Astrocyte (in vitro differentiated cells and primary cell): Measurements from ENCODE around the gene FNDC3B. TPM values are rescaled to one million over a fixed set of nuclear protein-coding genes. Genes with fewer than 3 reads are reported as not detected.

ENCODE experiments used
- DNase-seq: peaks from one replicate; pipeline ENCODE4 v3.0.0-alpha.2; 2010; ENCODE audit warnings: low read depth
- FAIRE-seq: peaks from 2 replicates; lab custom pipeline; 2011; peaks lifted over from hg19 to GRCh38; lab: Jason Lieb, UNC
- H2AFZ ChIP-seq: 2 replicates; pipeline ENCODE4 v1.6.0; 2012; ENCODE audit warnings: low read depth, low read length, inconsistent platforms
- H3K27ac ChIP-seq: 2 replicates; pipeline ENCODE4 v1.5.1; 2011; ENCODE audit warnings: low read depth, low read length, inconsistent platforms
- H3K27me3 ChIP-seq: 2 replicates; pipeline ENCODE4 v1.6.0; 2011; ENCODE audit warnings: low read length, inconsistent platforms; ENCODE audit not compliant: insufficient read depth
- H3K36me3 ChIP-seq: 2 replicates; pipeline ENCODE4 v1.5.1; 2011; ENCODE audit warnings: low read length, inconsistent platforms; ENCODE audit not compliant: insufficient read depth
- H3K4me1 ChIP-seq: 2 replicates; pipeline ENCODE4 v1.5.1; 2011; ENCODE audit warnings: low read length, inconsistent platforms; ENCODE audit not compliant: insufficient read depth
- H3K4me2 ChIP-seq: 2 replicates; pipeline ENCODE4 v1.6.0; 2012; ENCODE audit warnings: low read length, inconsistent platforms
- H3K4me3 ChIP-seq: 2 replicates; pipeline ENCODE4 v1.5.1; 2011; ENCODE audit warnings: low read depth, mild to moderate bottlenecking, low read length, inconsistent platforms; ENCODE audit not compliant: insufficient read depth
- H3K79me2 ChIP-seq: 2 replicates; pipeline ENCODE4 v1.6.0; 2012; ENCODE audit warnings: mild to moderate bottlenecking, low read length, inconsistent platforms; ENCODE audit not compliant: insufficient read depth
- H3K9ac ChIP-seq: 2 replicates; pipeline ENCODE4 v1.6.0; 2012; ENCODE audit warnings: mild to moderate bottlenecking, low read length, inconsistent platforms
- H3K9me3 ChIP-seq: 2 replicates; pipeline ENCODE4 v1.5.1; 2012; ENCODE audit warnings: low read depth, mild to moderate bottlenecking, low read length, inconsistent platforms; ENCODE audit not compliant: insufficient read depth
- H4K20me1 ChIP-seq: 2 replicates; pipeline ENCODE4 v1.6.0; 2012; ENCODE audit warnings: low read length, inconsistent platforms; ENCODE audit not compliant: insufficient read depth
- H3K27ac Mint-ChIP-seq: one replicate; pipeline ENCODE4 v1.8.0; 2021; ENCODE audit warnings: mild to moderate bottlenecking, mixed read lengths; ENCODE audit not compliant: unreplicated experiment
- H3K27me3 Mint-ChIP-seq: one replicate; pipeline ENCODE4 v1.8.0; 2021; ENCODE audit warnings: low read depth, mixed read lengths; ENCODE audit not compliant: unreplicated experiment
- H3K36me3 Mint-ChIP-seq: one replicate; pipeline ENCODE4 v1.8.0; 2021; ENCODE audit warnings: low read depth, mixed read lengths; ENCODE audit not compliant: unreplicated experiment
- H3K4me1 Mint-ChIP-seq: one replicate; pipeline ENCODE4 v1.8.0; 2021; ENCODE audit warnings: low read depth, mixed read lengths; ENCODE audit not compliant: unreplicated experiment
- H3K4me3 Mint-ChIP-seq: one replicate; pipeline ENCODE4 v1.8.0; 2021; ENCODE audit warnings: mild to moderate bottlenecking, moderate library complexity, mixed read lengths; ENCODE audit not compliant: unreplicated experiment
- H3K9me3 Mint-ChIP-seq: one replicate; pipeline ENCODE4 v1.8.0; 2021; ENCODE audit warnings: mild to moderate bottlenecking, mixed read lengths; ENCODE audit not compliant: unreplicated experiment
- EZH2 ChIP-seq: IDR thresholded peaks from 2 replicates; pipeline ENCODE4 v1.6.1; 2012; ENCODE audit warnings: mild to moderate bottlenecking, low read length, inconsistent platforms; ENCODE audit not compliant: insufficient read depth
- total RNA-seq: library from RNA; stranded (reverse); gene quantifications from 2 replicates; pipeline ENCODE4 v1.2.1, GENCODE V29; 2021
- TF ChIP-seq, protein P1 (sequence below): IDR thresholded peaks from 2 replicates; pipeline ENCODE4 v1.5.1; 2011; ENCODE audit warnings: low read depth, mild to moderate bottlenecking, inconsistent platforms, low read length, moderate library complexity; ENCODE audit not compliant: insufficient read depth

The FNDC3B gene
- total RNA-seq, 1 donor from 2014 or later = 327 TPM

DNA sequence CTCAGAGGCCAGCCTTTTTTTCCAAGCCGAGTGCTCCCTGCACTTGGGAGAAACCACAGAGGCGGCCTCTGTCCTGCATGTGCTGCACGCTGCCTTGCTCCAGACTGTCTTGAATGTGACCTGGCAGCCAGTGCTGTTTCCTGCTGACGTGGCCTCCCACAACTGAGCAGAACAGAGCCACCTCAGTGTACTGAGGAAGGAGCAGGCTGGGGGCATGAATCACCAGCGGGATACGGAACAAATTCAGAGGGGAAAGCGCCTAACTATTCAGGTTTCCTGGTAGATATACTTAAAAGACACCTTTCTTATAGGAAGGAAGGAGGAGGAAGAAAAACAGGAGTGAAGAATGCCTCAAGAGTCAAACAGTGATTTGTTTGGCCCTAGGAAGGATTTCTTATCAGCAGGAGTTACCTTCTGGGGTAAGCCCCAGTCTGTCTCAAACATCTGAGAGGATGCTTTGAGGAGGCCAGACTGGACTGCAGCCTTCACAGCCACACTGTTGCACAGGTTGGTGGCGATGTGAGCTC, 114.0 kb downstream of the FNDC3B start:
- peak; percentile 20 for FAIRE-seq
- peaks cover 89% of the 10 kb centered on the region for H3K79me2 ChIP-seq
- Mint-ChIP-seq H3K9me3 (no peaks in the 10 kb centered on the region), H3K27ac (peak overlapping the region; percentile 97), H3K36me3 (peaks cover 12% of the 10 kb centered on the region), H3K27me3 (no peaks in the 10 kb centered on the region), H3K4me3 (peak overlapping the region; percentile 66), H3K4me1 (peaks cover 87% of the 10 kb centered on the region)
- H3K4me3 ChIP-seq = no peak overlapping the region
- H3K4me1 ChIP-seq = peaks cover 60% of the 10 kb centered on the region
- peak overlapping the region; percentile 77 for H3K4me2 ChIP-seq
- no peak overlapping the region for H2AFZ ChIP-seq
- peak overlapping the region; percentile 86 for H3K9ac ChIP-seq
- no peaks in the 10 kb centered on the region for H3K9me3 ChIP-seq
- peak overlapping the region; percentile 93 for H3K27ac ChIP-seq
- H4K20me1 ChIP-seq = peaks cover 8% of the 10 kb centered on the region
- no peaks in the 10 kb centered on the region for H3K27me3 ChIP-seq
- H3K36me3 ChIP-seq = peaks cover 4% of the 10 kb centered on the region
- DNase-seq = peak; percentile 100
- no peak for TF ChIP-seq EZH2
- TF ChIP-seq, protein P1, sequence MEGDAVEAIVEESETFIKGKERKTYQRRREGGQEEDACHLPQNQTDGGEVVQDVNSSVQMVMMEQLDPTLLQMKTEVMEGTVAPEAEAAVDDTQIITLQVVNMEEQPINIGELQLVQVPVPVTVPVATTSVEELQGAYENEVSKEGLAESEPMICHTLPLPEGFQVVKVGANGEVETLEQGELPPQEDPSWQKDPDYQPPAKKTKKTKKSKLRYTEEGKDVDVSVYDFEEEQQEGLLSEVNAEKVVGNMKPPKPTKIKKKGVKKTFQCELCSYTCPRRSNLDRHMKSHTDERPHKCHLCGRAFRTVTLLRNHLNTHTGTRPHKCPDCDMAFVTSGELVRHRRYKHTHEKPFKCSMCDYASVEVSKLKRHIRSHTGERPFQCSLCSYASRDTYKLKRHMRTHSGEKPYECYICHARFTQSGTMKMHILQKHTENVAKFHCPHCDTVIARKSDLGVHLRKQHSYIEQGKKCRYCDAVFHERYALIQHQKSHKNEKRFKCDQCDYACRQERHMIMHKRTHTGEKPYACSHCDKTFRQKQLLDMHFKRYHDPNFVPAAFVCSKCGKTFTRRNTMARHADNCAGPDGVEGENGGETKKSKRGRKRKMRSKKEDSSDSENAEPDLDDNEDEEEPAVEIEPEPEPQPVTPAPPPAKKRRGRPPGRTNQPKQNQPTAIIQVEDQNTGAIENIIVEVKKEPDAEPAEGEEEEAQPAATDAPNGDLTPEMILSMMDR = no peak

DNA sequence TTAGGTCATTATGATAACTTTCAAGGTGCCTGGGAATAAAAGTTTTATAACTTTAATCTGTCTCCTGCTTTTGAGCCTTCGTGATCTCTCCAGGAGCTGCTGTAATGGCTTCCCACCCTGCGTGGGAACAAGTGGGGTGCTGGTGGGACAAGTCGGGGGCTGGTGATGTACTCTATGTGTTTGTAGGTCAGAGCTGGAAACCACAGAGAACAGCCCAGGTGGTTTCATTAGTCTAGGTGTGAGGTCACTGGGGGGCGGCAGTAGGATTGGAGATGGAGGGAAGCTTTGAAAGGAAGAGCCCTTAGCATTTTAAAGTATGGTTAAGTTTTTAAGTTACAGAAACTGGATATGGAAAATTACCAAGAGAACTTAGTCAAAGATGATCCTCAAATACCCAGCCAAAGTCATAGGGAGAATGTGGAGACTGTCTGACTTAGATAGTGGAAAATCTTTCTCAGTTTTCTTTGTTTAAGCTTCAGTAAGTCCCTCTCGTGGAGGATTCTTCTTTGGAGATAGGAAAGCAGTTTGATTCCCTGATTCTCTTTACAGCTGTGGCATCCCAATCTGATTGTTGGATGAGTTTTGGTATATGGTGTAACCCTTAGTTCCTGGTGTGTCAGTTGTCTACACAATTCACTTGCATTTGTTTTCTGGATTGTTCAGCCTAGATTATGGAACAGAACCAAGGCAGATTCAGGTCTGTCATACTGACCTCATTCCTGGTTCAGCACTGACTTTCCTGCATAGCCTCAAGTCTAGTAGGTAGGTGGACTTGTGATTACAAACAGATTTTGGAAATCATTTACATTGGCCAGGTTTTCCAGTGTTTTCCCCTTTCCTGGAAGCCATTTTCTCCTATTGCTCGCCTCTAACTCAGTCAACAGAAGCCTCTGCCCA, 115.6 kb downstream of the FNDC3B start:
- Histone ChIP-seq H4K20me1 (peaks cover 14% of the 10 kb centered on the region), H3K36me3 (peaks cover 4% of the 10 kb centered on the region), H3K9me3 (no peaks in the 10 kb centered on the region), H2AFZ (no peak overlapping the region), H3K4me1 (peaks cover 69% of the 10 kb centered on the region), H3K27me3 (no peaks in the 10 kb centered on the region), H3K4me2 (peak overlapping the region; percentile 59), H3K9ac (peak overlapping the region; percentile 53), H3K27ac (peak overlapping the region; percentile 93), H3K79me2 (peaks cover 90% of the 10 kb centered on the region), H3K4me3 (no peak overlapping the region)
- DNase-seq = no peak
- no peak for TF ChIP-seq EZH2
- TF ChIP-seq, protein P1 = no peak
- no peaks in the 10 kb centered on the region for H3K9me3 Mint-ChIP-seq
- peaks cover 85% of the 10 kb centered on the region for H3K4me1 Mint-ChIP-seq
- H3K4me3 Mint-ChIP-seq = peak overlapping the region; percentile 72
- no peak for FAIRE-seq
- H3K27me3 Mint-ChIP-seq = no peaks in the 10 kb centered on the region
- H3K36me3 Mint-ChIP-seq = peaks cover 17% of the 10 kb centered on the region
- peak overlapping the region; percentile 97 for H3K27ac Mint-ChIP-seq
